ENCODE measurements around the gene ABCG1.

ABCG1 gene

GRCh38 chr21:42218836-42219605 is at the start of gene ABCG1:
Gene ABCG1 (plus strand): TSS chr21:42219140. CDS start chr21:42219263, 123 bp downstream.
- TF ChIP-seq GATA3 (IDR thresholded peaks at IDR 0.05; ENCODE audit: low read depth, low read length) = no peak
- TF ChIP-seq GATA2 (IDR thresholded peaks at IDR 0.05; ENCODE audit: low read depth, low read length) = no peak

GRCh38 chr21:42169758-42170157 is 49.2 kb upstream of the ABCG1 start:
- TF ChIP-seq GATA2 (IDR thresholded peaks at IDR 0.05; ENCODE audit: low read depth, low read length) (no peak), GATA3 (IDR thresholded peaks at IDR 0.05; ENCODE audit: low read depth, low read length) (no peak)

GRCh38 chr21:42171091-42172053 is 47.6 kb upstream of the ABCG1 start:
- TF ChIP-seq GATA3 (IDR thresholded peaks at IDR 0.05; ENCODE audit: low read depth, low read length) (no peak), GATA2 (IDR thresholded peaks at IDR 0.05; ENCODE audit: low read depth, low read length) (no peak)

- TF ChIP-seq GATA2 (IDR thresholded peaks at IDR 0.05; ENCODE audit: low read depth, low read length) = no peak
- TF ChIP-seq GATA3 (IDR thresholded peaks at IDR 0.05; ENCODE audit: low read depth, low read length) = no peak
Observed at GRCh38 chr21:42172596-42173483, 46.1 kb upstream of the ABCG1 start.

- TF ChIP-seq GATA2 (IDR thresholded peaks at IDR 0.05; ENCODE audit: low read depth, low read length) (no peak), GATA3 (IDR thresholded peaks at IDR 0.05; ENCODE audit: low read depth, low read length) (no peak)
Observed at GRCh38 chr21:42174173-42174572, 44.8 kb upstream of the ABCG1 start.

GRCh38 chr21:42175110-42175710 is 43.7 kb upstream of the ABCG1 start:
- TF ChIP-seq GATA3 (IDR thresholded peaks at IDR 0.05; ENCODE audit: low read depth, low read length) = no peak
- no peak for TF ChIP-seq GATA2 (IDR thresholded peaks at IDR 0.05; ENCODE audit: low read depth, low read length)

- TF ChIP-seq GATA2 (IDR thresholded peaks at IDR 0.05; ENCODE audit: low read depth, low read length) (no peak), GATA3 (IDR thresholded peaks at IDR 0.05; ENCODE audit: low read depth, low read length) (no peak)
Observed at GRCh38 chr21:42176859-42177258, 42.1 kb upstream of the ABCG1 start.

- no peak for TF ChIP-seq GATA2 (IDR thresholded peaks at IDR 0.05; ENCODE audit: low read depth, low read length)
- no peak for TF ChIP-seq GATA3 (IDR thresholded peaks at IDR 0.05; ENCODE audit: low read depth, low read length)
Observed at GRCh38 chr21:42179316-42179715, 39.6 kb upstream of the ABCG1 start.

GRCh38 chr21:42182713-42183371 is 36.1 kb upstream of the ABCG1 start:
- TF ChIP-seq GATA3 (IDR thresholded peaks at IDR 0.05; ENCODE audit: low read depth, low read length) = no peak
- TF ChIP-seq GATA2 (IDR thresholded peaks at IDR 0.05; ENCODE audit: low read depth, low read length) = no peak

- no peak for TF ChIP-seq GATA3 (IDR thresholded peaks at IDR 0.05; ENCODE audit: low read depth, low read length)
- no peak for TF ChIP-seq GATA2 (IDR thresholded peaks at IDR 0.05; ENCODE audit: low read depth, low read length)
Observed at GRCh38 chr21:42183374-42184266, 35.3 kb upstream of the ABCG1 start.

GRCh38 chr21:42186591-42186990 is 32.3 kb upstream of the ABCG1 start:
- TF ChIP-seq GATA2 (IDR thresholded peaks at IDR 0.05; ENCODE audit: low read depth, low read length) (no peak), GATA3 (IDR thresholded peaks at IDR 0.05; ENCODE audit: low read depth, low read length) (no peak)
